ENCODE measurements around the gene NANOS3. TPM values are rescaled to one million over a fixed set of nuclear protein-coding genes. Genes with fewer than 3 reads are reported as not detected.

Gene NANOS3
- total RNA-seq, 1 experiment from 2014 or later = not detected

GRCh38 chr19:13888281-13888680 lies 11.3 kb downstream of the NANOS3 start:
- Histone ChIP-seq H3K4me2 (ENCODE audit: low read length) (no peak overlapping the region), H3K9me3 (ENCODE audit: control insufficient read depth in 1 of 2, insufficient read depth in 1 of 2, low read depth in 1 of 2, low read length in 2 of 2) (no peaks in the 10 kb centered on the region), H2AFZ (ENCODE audit: low read depth, low read length, poor library complexity, severe bottlenecking) (no peak overlapping the region), H3K79me2 (ENCODE audit: insufficient read depth, low read length) (no peaks in the 10 kb centered on the region), H3K27me3 (ENCODE audit: insufficient read depth, low read length) (no peaks in the 10 kb centered on the region), H4K20me1 (ENCODE audit: insufficient read depth) (no peaks in the 10 kb centered on the region), H3K4me1 (ENCODE audit: control insufficient read depth in 1 of 2, insufficient read depth in 2 of 2, low read length in 2 of 2) (peaks cover 4 to 7% of the 10 kb centered on the region in 2 experiments; a peak in 2 of 4 replicates), H3K9me2 (ENCODE audit: insufficient read depth) (no peaks in the 10 kb centered on the region), H3K4me3 (replicated peaks in 1 of 2; ENCODE audit: low read depth in 1 of 2, low read length in 2 of 2) (no peak overlapping the region), H3K27ac (ENCODE audit: low read depth, low read length) (no peak overlapping the region), H3K36me3 (ENCODE audit: control insufficient read depth in 1 of 2, insufficient read depth in 2 of 2, low read length in 2 of 2) (no peaks in the 10 kb centered on the region), H3K9ac (ENCODE audit: low read length) (no peak overlapping the region)
- intact Hi-C loops (cut with micrococcal nuclease) = no loop called here
- no peak for DNase-seq (ENCODE audit: low read depth, low spot score)
- CTCF ChIA-PET = no interaction called here
- RAD21 ChIA-PET (ENCODE audit: low non-redundant PET in 1 of 2, low total read pairs in 2 of 2, uncharacterized antibody in 2 of 2, unreplicated experiment in 2 of 2) = no interaction called here
- POLR2A ChIA-PET = no interaction called here
- TF ChIP-seq SP1 (IDR thresholded peaks at IDR 0.05; ENCODE audit: low read depth) = no peak
- TF ChIP-seq RAD21 (IDR thresholded peaks at IDR 0.05; ENCODE audit: low read depth) = peak; percentile 21; the same call in 1 of the 2 replicates
- BruUV-seq (replicated peaks) = no TSS peak
- no peak for ATAC-seq

GRCh38 chr19:13890136-13890535 lies 13.2 kb downstream of the NANOS3 start:
- TF ChIP-seq ZFX (IDR thresholded peaks at IDR 0.05) = no peak
- TF ChIP-seq FOSL1 (IDR thresholded peaks at IDR 0.05; ENCODE audit: low read depth) = no peak
- no peak for TF ChIP-seq EZH2 (IDR thresholded peaks at IDR 0.05)
- no peak for TF ChIP-seq SIN3A (IDR thresholded peaks at IDR 0.05; ENCODE audit: low read depth)
- TF ChIP-seq YY1 (IDR thresholded peaks at IDR 0.05; ENCODE audit: extremely low read depth, insufficient replicate concordance, low read depth, low read length) = no peak
- TF ChIP-seq POLR2A (IDR thresholded peaks at IDR 0.05; ENCODE audit: borderline replicate concordance, extremely low read depth, insufficient read depth, insufficient read length) = no peak
- no peak for TF ChIP-seq EZH2phosphoT487 (IDR thresholded peaks at IDR 0.05; ENCODE audit: borderline replicate concordance)
- TF ChIP-seq ATF3 (IDR thresholded peaks at IDR 0.05) = no peak
- TF ChIP-seq REST (IDR thresholded peaks at IDR 0.05; ENCODE audit: low read depth) = no peak
- no peak for TF ChIP-seq CEBPB (IDR thresholded peaks at IDR 0.05; ENCODE audit: low read depth)
- no peak for TF ChIP-seq RAD21 (IDR thresholded peaks at IDR 0.05; ENCODE audit: low read depth)
- no peak for TF ChIP-seq TCF7L2 (IDR thresholded peaks at IDR 0.05; ENCODE audit: borderline replicate concordance, extremely low read depth, insufficient read depth, insufficient read length)
- no peak for TF ChIP-seq POLR2AphosphoS5 (IDR thresholded peaks at IDR 0.05; ENCODE audit: low read depth, low read length)
- no peak for TF ChIP-seq MAX (IDR thresholded peaks at IDR 0.05)
- no peak overlapping the region for H3K27ac ChIP-seq (ENCODE audit: low read depth, low read length)
- no peaks in the 10 kb centered on the region for H3K79me2 ChIP-seq (ENCODE audit: insufficient read depth, low read length)
- H3K27me3 ChIP-seq (ENCODE audit: insufficient read depth, low read length) = no peaks in the 10 kb centered on the region
- H3K4me2 ChIP-seq (ENCODE audit: low read length) = no peak overlapping the region
- H3K4me1 ChIP-seq (ENCODE audit: control insufficient read depth in 1 of 2, insufficient read depth in 2 of 2, low read length in 2 of 2) = peaks cover 0 to 4% of the 10 kb centered on the region in 2 experiments; a peak in 2 of 4 replicates
- no peaks in the 10 kb centered on the region for H3K9me2 ChIP-seq (ENCODE audit: insufficient read depth)
- BruUV-seq (replicated peaks) = no TSS peak
- H3K9me3 ChIP-seq (ENCODE audit: control insufficient read depth in 1 of 2, insufficient read depth in 1 of 2, low read depth in 1 of 2, low read length in 2 of 2) = no peaks in the 10 kb centered on the region
- no peaks in the 10 kb centered on the region for H3K36me3 ChIP-seq (ENCODE audit: control insufficient read depth in 1 of 2, insufficient read depth in 2 of 2, low read length in 2 of 2)
- ChIA-PET RAD21 (ENCODE audit: low non-redundant PET in 1 of 2, low total read pairs in 2 of 2, uncharacterized antibody in 2 of 2, unreplicated experiment in 2 of 2) (no interaction called here), CTCF (no interaction called here), POLR2A (no interaction called here)
- H4K20me1 ChIP-seq (ENCODE audit: insufficient read depth) = no peaks in the 10 kb centered on the region
- ATAC-seq (no peak), DNase-seq (ENCODE audit: low read depth, low spot score) (no peak)
- intact Hi-C loops (cut with micrococcal nuclease) = no loop called here
- no peak overlapping the region for H3K4me3 ChIP-seq (replicated peaks in 1 of 2; ENCODE audit: low read depth in 1 of 2, low read length in 2 of 2)
- no peak overlapping the region for H2AFZ ChIP-seq (ENCODE audit: low read depth, low read length, poor library complexity, severe bottlenecking)
- no peak overlapping the region for H3K9ac ChIP-seq (ENCODE audit: low read length)
